A673 (cell line): ENCODE results near the gene MAG.

Experiments
- CTCF ChIP-seq: fragments of 300-800, 200-600 bp; sonication (generic); conservative IDR thresholded peaks from 2 replicates; pipeline ENCODE4 v1.5.1; 2017; ENCODE audit warnings: low read depth, mild to moderate bottlenecking, antibody characterized with exemption, low read length, moderate library complexity, mixed read lengths
- EZH2 ChIP-seq: fragments of 200-600 bp; sonication (generic); IDR thresholded peaks from 2 replicates; pipeline ENCODE4 v1.6.1; 2017; ENCODE audit warnings: borderline replicate concordance, low read depth, mild to moderate bottlenecking, mixed read lengths, antibody characterized with exemption, low read length; ENCODE audit not compliant: poor library complexity, severe bottlenecking

- no peak for TF ChIP-seq CTCF
- TF ChIP-seq EZH2: no peak
These were observed 69.0 kb downstream of the MAG start for GRCh38 chr19:35360880-35361420.
